ENCODE results near the gene NPIPB9.
"Not testable (repeated sequence)": the region's sequence is repeated elsewhere in the genome, so short reads cannot be mapped to it uniquely, and the experiment has no call there.

The NPIPB9 gene

DNA sequence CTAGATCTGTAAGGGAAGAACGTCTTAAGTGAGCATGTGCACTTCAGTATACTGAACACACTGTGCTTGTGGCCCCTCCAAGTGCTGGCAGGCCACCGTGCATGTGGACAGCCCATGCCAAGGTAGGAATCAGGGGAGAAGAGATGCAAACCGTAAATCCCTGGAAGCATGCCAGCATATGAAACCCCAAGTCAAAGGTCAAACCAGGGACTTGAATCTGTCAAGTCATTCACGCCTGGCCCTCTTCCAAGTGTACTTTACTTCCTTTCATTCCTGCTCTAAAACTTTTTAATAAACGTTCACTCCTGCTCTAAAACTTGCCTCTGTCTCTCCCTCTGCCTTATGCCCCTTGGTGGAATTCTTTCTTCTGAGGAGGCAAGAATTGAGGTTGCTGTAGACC, 68.4 kb downstream of the NPIPB9 start:
- TF ChIP-seq, protein P1, sequence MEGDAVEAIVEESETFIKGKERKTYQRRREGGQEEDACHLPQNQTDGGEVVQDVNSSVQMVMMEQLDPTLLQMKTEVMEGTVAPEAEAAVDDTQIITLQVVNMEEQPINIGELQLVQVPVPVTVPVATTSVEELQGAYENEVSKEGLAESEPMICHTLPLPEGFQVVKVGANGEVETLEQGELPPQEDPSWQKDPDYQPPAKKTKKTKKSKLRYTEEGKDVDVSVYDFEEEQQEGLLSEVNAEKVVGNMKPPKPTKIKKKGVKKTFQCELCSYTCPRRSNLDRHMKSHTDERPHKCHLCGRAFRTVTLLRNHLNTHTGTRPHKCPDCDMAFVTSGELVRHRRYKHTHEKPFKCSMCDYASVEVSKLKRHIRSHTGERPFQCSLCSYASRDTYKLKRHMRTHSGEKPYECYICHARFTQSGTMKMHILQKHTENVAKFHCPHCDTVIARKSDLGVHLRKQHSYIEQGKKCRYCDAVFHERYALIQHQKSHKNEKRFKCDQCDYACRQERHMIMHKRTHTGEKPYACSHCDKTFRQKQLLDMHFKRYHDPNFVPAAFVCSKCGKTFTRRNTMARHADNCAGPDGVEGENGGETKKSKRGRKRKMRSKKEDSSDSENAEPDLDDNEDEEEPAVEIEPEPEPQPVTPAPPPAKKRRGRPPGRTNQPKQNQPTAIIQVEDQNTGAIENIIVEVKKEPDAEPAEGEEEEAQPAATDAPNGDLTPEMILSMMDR (conservative IDR thresholded peaks at IDR 0.05; ENCODE audit: low read depth, low read length) = no peak
- no peak overlapping the region for H3K9ac ChIP-seq
- peaks cover 15% of the 10 kb centered on the region for H3K79me2 ChIP-seq (ENCODE audit: insufficient read depth, low read depth)
- H3K27ac ChIP-seq = no peak overlapping the region
- H3K4me2 ChIP-seq = no peak overlapping the region
- H3K4me3 ChIP-seq (IDR thresholded peaks at IDR 0.05; ENCODE audit: insufficient read depth, low read depth, low read length) = no peak overlapping the region
- H2AFZ ChIP-seq (ENCODE audit: low read depth) = no peak overlapping the region
- H3K4me1 ChIP-seq (ENCODE audit: low read depth, poor library complexity, severe bottlenecking) = peaks cover 21% of the 10 kb centered on the region
- no peaks in the 10 kb centered on the region for H3K27me3 ChIP-seq (ENCODE audit: insufficient read depth, low read depth)
- H3K36me3 ChIP-seq (ENCODE audit: insufficient read depth) = peaks cover 1% of the 10 kb centered on the region; the same call in 1 of the 2 replicates
- no peaks in the 10 kb centered on the region; the same call in 1 of the 2 replicates for H4K20me1 ChIP-seq (ENCODE audit: insufficient read depth)

DNA sequence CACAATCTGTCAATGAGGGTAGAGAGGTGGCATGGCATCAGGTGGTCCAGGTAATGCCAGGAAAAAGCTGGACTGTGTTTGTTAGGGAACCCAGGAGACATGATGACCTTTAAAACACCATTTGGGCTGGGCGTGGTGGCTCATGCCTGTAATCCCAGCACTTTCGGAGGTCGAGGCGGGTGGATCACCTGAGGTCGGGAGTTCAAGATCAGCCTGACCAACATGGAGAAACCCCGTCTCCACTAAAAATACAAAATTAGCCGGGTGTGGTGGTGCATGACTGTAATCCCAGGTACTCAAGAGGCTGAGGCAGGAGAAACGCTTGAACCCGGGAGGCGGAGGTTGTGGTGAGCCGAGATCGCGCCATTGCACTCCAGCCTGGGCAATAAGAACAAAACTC, 69.0 kb downstream of the NPIPB9 start:
- H3K27ac ChIP-seq; H3K36me3 ChIP-seq (ENCODE audit: insufficient read depth); H3K4me3 ChIP-seq (IDR thresholded peaks at IDR 0.05; ENCODE audit: insufficient read depth, low read depth, low read length); H3K9ac ChIP-seq; H4K20me1 ChIP-seq (ENCODE audit: insufficient read depth); H3K27me3 ChIP-seq (ENCODE audit: insufficient read depth, low read depth); H3K4me2 ChIP-seq; H2AFZ ChIP-seq (ENCODE audit: low read depth): not testable (repeated sequence)
- Histone ChIP-seq H3K79me2 (ENCODE audit: insufficient read depth, low read depth) (peaks cover 21% of the 10 kb centered on the region), H3K4me1 (ENCODE audit: low read depth, poor library complexity, severe bottlenecking) (peaks cover 26% of the 10 kb centered on the region)

DNA sequence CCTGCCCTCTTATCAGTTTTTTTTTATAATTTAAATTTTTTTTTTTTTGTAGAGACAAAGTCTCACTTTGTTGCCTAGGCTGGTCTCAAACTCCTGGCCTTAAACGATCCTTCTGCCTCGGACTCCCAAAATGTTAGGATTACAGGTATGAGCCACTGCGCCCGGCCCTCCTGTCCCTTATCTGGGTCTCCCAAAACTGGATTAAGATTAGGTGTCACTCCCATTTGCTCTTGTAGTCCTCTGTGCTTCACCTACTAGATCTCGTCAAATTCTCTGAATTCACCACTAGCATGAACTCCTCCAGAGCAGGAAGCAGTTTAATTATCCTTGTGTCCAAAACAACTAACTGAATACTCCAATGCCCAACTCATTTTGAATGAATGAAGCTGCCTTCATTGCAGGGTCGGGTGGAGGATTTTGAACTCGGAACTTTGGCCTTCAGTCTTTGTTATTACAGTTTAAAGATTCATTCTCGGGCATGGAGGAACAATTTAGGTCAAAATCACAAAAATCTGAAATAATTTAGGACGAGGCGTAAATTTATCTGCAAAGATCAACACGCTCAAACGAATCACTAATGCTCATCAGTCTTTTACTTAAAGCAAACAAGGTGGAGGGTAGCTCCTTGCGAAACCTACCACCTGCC, 70.4 kb downstream of the NPIPB9 start:
- Histone ChIP-seq H3K4me3 (IDR thresholded peaks at IDR 0.05; ENCODE audit: insufficient read depth, low read depth, low read length) (no peak overlapping the region), H3K9ac (peak overlapping the region; percentile 97), H4K20me1 (ENCODE audit: insufficient read depth) (no peaks in the 10 kb centered on the region; the same call in 1 of the 2 replicates), H3K27ac (peak overlapping the region; percentile 96), H3K4me1 (ENCODE audit: low read depth, poor library complexity, severe bottlenecking) (peaks cover 41% of the 10 kb centered on the region), H3K27me3 (ENCODE audit: insufficient read depth, low read depth) (no peaks in the 10 kb centered on the region), H3K4me2 (peak overlapping the region; percentile 70), H3K36me3 (ENCODE audit: insufficient read depth) (peaks cover 4% of the 10 kb centered on the region; the same call in 1 of the 2 replicates), H3K79me2 (ENCODE audit: insufficient read depth, low read depth) (peaks cover 35% of the 10 kb centered on the region), H2AFZ (ENCODE audit: low read depth) (peak overlapping the region; percentile 58; the same call in 1 of the 2 replicates)
- TF ChIP-seq, protein P1 (conservative IDR thresholded peaks at IDR 0.05; ENCODE audit: low read depth, low read length) = no peak
